Astrocyte of the cerebellum (primary cell): ENCODE measurements around the gene TM4SF18.

Experiments used
- DNase-seq: peaks from one replicate; pipeline ENCODE4 v3.0.0-alpha.2; 2011; ENCODE audit warnings: low read depth
- H3K4me3 ChIP-seq: 2 replicates; pipeline ENCODE4 v1.5.1; 2011; ENCODE audit warnings: mild to moderate bottlenecking, low read depth, low read length, moderate library complexity
- CTCF ChIP-seq: IDR thresholded peaks from 2 replicates; pipeline ENCODE4 v1.5.1; 2012; ENCODE audit warnings: low read length, low read depth, moderate library complexity, mild to moderate bottlenecking; ENCODE audit errors: missing control alignments
- in situ Hi-C: cut with HindIII; loops from 2 replicates; pipeline ENCODE4 v1.10.0; 2017; ENCODE audit warnings: low sequenced_read_pairs

Gene TM4SF18

GRCh38 chr3:149273096-149273751 is 60.2 kb downstream of the TM4SF18 start:
- peak; percentile 97 for TF ChIP-seq CTCF
- H3K4me3 ChIP-seq, result no peak overlapping the region
- in situ Hi-C loops, result no loop called here
- DNase-seq, result peak; percentile 87

GRCh38 chr3:149271669-149272068 is 61.8 kb downstream of the TM4SF18 start:
- in situ Hi-C loops, result no loop called here
- H3K4me3 ChIP-seq, result no peak overlapping the region
- TF ChIP-seq CTCF, result no peak
- no peak for DNase-seq

GRCh38 chr3:149270180-149270579 is 63.3 kb downstream of the TM4SF18 start:
- no peak overlapping the region for H3K4me3 ChIP-seq
- in situ Hi-C loops, result no loop called here
- DNase-seq, result no peak
- TF ChIP-seq CTCF, result no peak

GRCh38 chr3:149269687-149270086 is 63.7 kb downstream of the TM4SF18 start:
- no peak overlapping the region for H3K4me3 ChIP-seq
- DNase-seq, result no peak
- TF ChIP-seq CTCF, result no peak
- in situ Hi-C loops, result no loop called here
